ENCODE data around the gene MAD1L1.
A peak's percentile ranks its signal among the peaks of the same experiment; 100 is the strongest.

Gene MAD1L1

DNA sequence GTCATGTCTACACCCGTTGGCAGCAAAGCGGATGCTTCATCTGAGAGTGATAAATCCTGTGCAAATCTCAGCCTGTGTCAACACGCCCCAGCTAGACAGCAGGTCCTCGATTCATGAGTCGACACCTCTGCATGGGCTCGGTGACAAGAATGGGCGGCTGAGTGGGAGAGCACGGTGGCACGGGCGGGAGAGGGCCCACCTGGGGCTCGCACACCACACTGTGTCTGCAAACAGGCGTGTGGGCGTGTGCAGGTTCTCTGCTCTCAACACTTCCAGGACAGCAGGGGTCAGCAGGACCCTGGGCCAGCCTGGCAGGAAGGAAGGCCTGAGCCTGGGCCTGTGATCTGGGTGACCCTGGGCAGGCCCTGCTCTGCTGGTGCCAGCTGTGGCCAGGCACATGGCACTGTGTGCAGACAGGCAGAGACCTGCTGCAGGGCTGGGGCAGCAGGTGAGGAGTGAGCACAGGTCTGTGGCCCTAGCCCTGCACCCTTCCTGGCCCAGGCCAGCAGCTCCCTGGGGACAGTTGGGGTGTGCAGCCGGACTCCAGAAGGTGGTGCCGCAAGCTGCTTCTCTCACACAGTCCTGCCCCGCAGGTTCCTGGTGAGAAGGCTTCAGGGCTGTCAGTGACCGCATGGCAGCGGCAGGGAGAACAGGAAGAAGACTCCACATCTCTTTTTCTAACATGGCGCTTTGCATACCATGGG is 346.2 kb downstream of the MAD1L1 start:
- peaks cover 18 to 19% of the 10 kb centered on the region in 2 experiments for H3K4me1 ChIP-seq (ENCODE audit: control insufficient read depth in 1 of 2, insufficient read depth in 2 of 2, low read length in 2 of 2)
- no peak overlapping the region for H2BK5ac ChIP-seq (ENCODE audit: low read depth, low read length, poor library complexity)
- H3K79me2 ChIP-seq (ENCODE audit: control insufficient read depth, insufficient read depth, low read length, poor library complexity), result no peaks in the 10 kb centered on the region
- no peak overlapping the region for H2AFZ ChIP-seq (ENCODE audit: insufficient read depth, low read length, poor library complexity)
- H4K91ac ChIP-seq (ENCODE audit: low read depth, low read length), result no peak overlapping the region
- no peak overlapping the region for H2BK12ac ChIP-seq (ENCODE audit: low read length)
- no peak overlapping the region for H2AK5ac ChIP-seq (ENCODE audit: low read length)
- H2BK120ac ChIP-seq (ENCODE audit: insufficient read depth, low read length, poor library complexity), result no peak overlapping the region
- H3K27ac ChIP-seq (ENCODE audit: low read depth, low read length), result no peak overlapping the region
- no peak overlapping the region for H3K9ac ChIP-seq (ENCODE audit: low read length)
- H3K36me3 ChIP-seq (ENCODE audit: control insufficient read depth in 1 of 2, insufficient read depth in 2 of 2, low read length in 2 of 2), result peaks cover 10 to 18% of the 10 kb centered on the region in 2 experiments
- H3K79me1 ChIP-seq (ENCODE audit: low read length), result no peaks in the 10 kb centered on the region
- H3K4me3 ChIP-seq (ENCODE audit: low read depth, low read length), result peak overlapping the region; percentile 3
- no peak for DNase-seq
- no peaks in the 10 kb centered on the region for H3K27me3 ChIP-seq (ENCODE audit: insufficient read depth, low read length)
- WGBS (ENCODE audit: extremely low coverage, insufficient coverage, insufficient read length), result no CpG with 5 or more reads among the region's 19 CpGs
- no peak overlapping the region for H3K23ac ChIP-seq (ENCODE audit: low read length)
- no peak overlapping the region for H3K4me2 ChIP-seq (ENCODE audit: low read length)
- H3K18ac ChIP-seq (ENCODE audit: low read length), result no peak overlapping the region
- peaks cover 21% of the 10 kb centered on the region for H3K9me3 ChIP-seq (ENCODE audit: insufficient read depth, low read depth, low read length)
- no peak overlapping the region for H4K8ac ChIP-seq (ENCODE audit: low read depth, low read length)
- no peak overlapping the region for H3K4ac ChIP-seq (ENCODE audit: low read depth, low read length)
- H4K12ac ChIP-seq (ENCODE audit: low read depth, low read length), result no peak overlapping the region
- H3K14ac ChIP-seq (ENCODE audit: low read length), result no peak overlapping the region

- peaks cover 21% of the 10 kb centered on the region for H3K9me3 ChIP-seq (ENCODE audit: insufficient read depth, low read depth, low read length)
- H4K8ac ChIP-seq (ENCODE audit: low read depth, low read length), result no peak overlapping the region
- peaks cover 18 to 19% of the 10 kb centered on the region in 2 experiments for H3K4me1 ChIP-seq (ENCODE audit: control insufficient read depth in 1 of 2, insufficient read depth in 2 of 2, low read length in 2 of 2)
- no peak overlapping the region for H2AK5ac ChIP-seq (ENCODE audit: low read length)
- no peak overlapping the region for H3K4me3 ChIP-seq (ENCODE audit: low read depth, low read length)
- no peak overlapping the region for H4K12ac ChIP-seq (ENCODE audit: low read depth, low read length)
- no CpG with 5 or more reads among the region's 28 CpGs for whole genome bisulfite sequencing (ENCODE audit: extremely low coverage, insufficient coverage, insufficient read length)
- H2BK120ac ChIP-seq (ENCODE audit: insufficient read depth, low read length, poor library complexity), result no peak overlapping the region
- H3K36me3 ChIP-seq (ENCODE audit: control insufficient read depth in 1 of 2, insufficient read depth in 2 of 2, low read length in 2 of 2), result peaks cover 10 to 18% of the 10 kb centered on the region in 2 experiments
- H3K79me1 ChIP-seq (ENCODE audit: low read length), result no peaks in the 10 kb centered on the region
- H2BK12ac ChIP-seq (ENCODE audit: low read length), result no peak overlapping the region
- no peak overlapping the region for H3K4ac ChIP-seq (ENCODE audit: low read depth, low read length)
- H3K14ac ChIP-seq (ENCODE audit: low read length), result no peak overlapping the region
- DNase-seq, result no peak
- H2BK5ac ChIP-seq (ENCODE audit: low read depth, low read length, poor library complexity), result no peak overlapping the region
- H3K4me2 ChIP-seq (ENCODE audit: low read length), result no peak overlapping the region
- no peaks in the 10 kb centered on the region for H3K79me2 ChIP-seq (ENCODE audit: control insufficient read depth, insufficient read depth, low read length, poor library complexity)
- no peak overlapping the region for H3K9ac ChIP-seq (ENCODE audit: low read length)
- H3K27me3 ChIP-seq (ENCODE audit: insufficient read depth, low read length), result no peaks in the 10 kb centered on the region
- H3K18ac ChIP-seq (ENCODE audit: low read length), result no peak overlapping the region
- H3K23ac ChIP-seq (ENCODE audit: low read length), result no peak overlapping the region
- no peak overlapping the region for H3K27ac ChIP-seq (ENCODE audit: low read depth, low read length)
- H2AFZ ChIP-seq (ENCODE audit: insufficient read depth, low read length, poor library complexity), result no peak overlapping the region
- H4K91ac ChIP-seq (ENCODE audit: low read depth, low read length), result no peak overlapping the region
Measured at GRCh38 chr7:1885465-1886226, 347.1 kb downstream of the MAD1L1 start.

DNA sequence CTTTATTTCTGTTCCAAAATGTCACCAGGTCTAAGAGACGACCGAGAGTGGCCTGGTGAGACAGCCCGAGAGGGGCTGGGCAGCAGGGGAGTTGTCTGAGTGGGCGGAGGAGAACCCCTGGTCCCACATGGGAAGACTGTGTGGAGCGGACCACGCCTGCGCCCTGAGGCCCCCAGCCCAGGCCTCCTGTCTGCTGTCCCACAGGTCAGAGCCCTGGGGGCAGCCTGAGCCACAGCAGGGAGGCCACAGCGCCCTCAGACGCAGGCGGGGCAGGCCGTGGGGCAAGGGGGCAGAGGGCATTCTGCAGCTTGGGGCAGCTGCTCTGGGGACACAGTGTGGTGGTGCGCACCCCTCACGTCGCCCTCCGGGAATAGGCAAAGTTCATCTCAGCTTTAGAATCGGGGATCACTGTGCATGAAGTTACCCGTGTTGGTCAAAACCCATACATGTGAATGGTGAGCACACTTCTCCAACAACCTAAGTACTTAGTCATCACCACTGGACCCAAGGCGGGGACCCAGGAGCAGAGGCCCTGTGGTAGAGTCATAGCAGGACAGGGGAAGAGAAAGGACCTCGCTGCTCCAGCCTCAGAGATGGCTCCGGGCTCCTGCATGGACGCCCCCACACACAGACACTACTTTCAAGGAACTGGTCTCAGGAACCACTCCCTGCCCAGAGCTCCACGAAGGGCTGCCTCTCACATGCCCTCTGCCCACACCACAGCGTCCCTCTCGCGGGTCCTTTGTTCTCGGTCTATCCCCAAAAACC is 348.0 kb downstream of the MAD1L1 start:
- Histone ChIP-seq H3K27ac (ENCODE audit: low read depth, low read length) (no peak overlapping the region), H3K36me3 (ENCODE audit: control insufficient read depth in 1 of 2, insufficient read depth in 2 of 2, low read length in 2 of 2) (peaks cover 15 to 18% of the 10 kb centered on the region in 2 experiments), H3K4ac (ENCODE audit: low read depth, low read length) (no peak overlapping the region), H2AK5ac (ENCODE audit: low read length) (no peak overlapping the region), H3K4me1 (ENCODE audit: control insufficient read depth in 1 of 2, insufficient read depth in 2 of 2, low read length in 2 of 2) (peaks cover 18 to 19% of the 10 kb centered on the region in 2 experiments), H2BK12ac (ENCODE audit: low read length) (no peak overlapping the region), H3K4me2 (ENCODE audit: low read length) (no peak overlapping the region), H2AFZ (ENCODE audit: insufficient read depth, low read length, poor library complexity) (no peak overlapping the region), H2BK5ac (ENCODE audit: low read depth, low read length, poor library complexity) (no peak overlapping the region), H3K23ac (ENCODE audit: low read length) (no peak overlapping the region), H3K79me2 (ENCODE audit: control insufficient read depth, insufficient read depth, low read length, poor library complexity) (no peaks in the 10 kb centered on the region), H3K4me3 (ENCODE audit: low read depth, low read length) (no peak overlapping the region), H3K9me3 (ENCODE audit: insufficient read depth, low read depth, low read length) (peaks cover 21% of the 10 kb centered on the region), H3K79me1 (ENCODE audit: low read length) (no peaks in the 10 kb centered on the region), H3K18ac (ENCODE audit: low read length) (no peak overlapping the region), H4K12ac (ENCODE audit: low read depth, low read length) (no peak overlapping the region), H3K14ac (ENCODE audit: low read length) (no peak overlapping the region), H2BK120ac (ENCODE audit: insufficient read depth, low read length, poor library complexity) (no peak overlapping the region), H3K9ac (ENCODE audit: low read length) (no peak overlapping the region), H3K27me3 (ENCODE audit: insufficient read depth, low read length) (no peaks in the 10 kb centered on the region), H4K91ac (ENCODE audit: low read depth, low read length) (no peak overlapping the region), H4K8ac (ENCODE audit: low read depth, low read length) (no peak overlapping the region)
- DNase-seq, result no peak
- WGBS (ENCODE audit: extremely low coverage, insufficient coverage, insufficient read length), result no CpG with 5 or more reads among the region's 26 CpGs

GRCh38 chr7:1883834-1884582 is 348.7 kb downstream of the MAD1L1 start:
- Histone ChIP-seq H4K12ac (ENCODE audit: low read depth, low read length) (no peak overlapping the region), H2AFZ (ENCODE audit: insufficient read depth, low read length, poor library complexity) (no peak overlapping the region), H3K4me1 (ENCODE audit: control insufficient read depth in 1 of 2, insufficient read depth in 2 of 2, low read length in 2 of 2) (peaks cover 18 to 19% of the 10 kb centered on the region in 2 experiments), H3K4me3 (ENCODE audit: low read depth, low read length) (no peak overlapping the region), H3K27me3 (ENCODE audit: insufficient read depth, low read length) (no peaks in the 10 kb centered on the region), H3K79me2 (ENCODE audit: control insufficient read depth, insufficient read depth, low read length, poor library complexity) (no peaks in the 10 kb centered on the region), H3K14ac (ENCODE audit: low read length) (no peak overlapping the region), H2BK5ac (ENCODE audit: low read depth, low read length, poor library complexity) (no peak overlapping the region), H3K36me3 (ENCODE audit: control insufficient read depth in 1 of 2, insufficient read depth in 2 of 2, low read length in 2 of 2) (peaks cover 15 to 18% of the 10 kb centered on the region in 2 experiments), H3K79me1 (ENCODE audit: low read length) (no peaks in the 10 kb centered on the region), H3K18ac (ENCODE audit: low read length) (no peak overlapping the region), H2AK5ac (ENCODE audit: low read length) (no peak overlapping the region), H3K27ac (ENCODE audit: low read depth, low read length) (no peak overlapping the region), H3K4me2 (ENCODE audit: low read length) (no peak overlapping the region), H3K4ac (ENCODE audit: low read depth, low read length) (no peak overlapping the region), H3K23ac (ENCODE audit: low read length) (no peak overlapping the region), H4K8ac (ENCODE audit: low read depth, low read length) (no peak overlapping the region), H2BK12ac (ENCODE audit: low read length) (no peak overlapping the region), H3K9me3 (ENCODE audit: insufficient read depth, low read depth, low read length) (peaks cover 21% of the 10 kb centered on the region), H2BK120ac (ENCODE audit: insufficient read depth, low read length, poor library complexity) (no peak overlapping the region), H3K9ac (ENCODE audit: low read length) (no peak overlapping the region), H4K91ac (ENCODE audit: low read depth, low read length) (no peak overlapping the region)
- no peak for DNase-seq
- no CpG with 5 or more reads among the region's 30 CpGs for WGBS (ENCODE audit: extremely low coverage, insufficient coverage, insufficient read length)

Data from trophoblast cell (in vitro differentiated cells and primary cell).